HEK293T (cell line): Measurements from ENCODE around the gene TTC33.
"Not testable (repeated sequence)": the region's sequence is repeated elsewhere in the genome, so short reads cannot be mapped to it uniquely, and the experiment has no call there.

ENCODE experiments used
- CTCF ChIA-PET: fragments of 350-600 bp; formaldehyde crosslinking; extraction: SDS; loops from one replicate; lab custom pipeline; 2021; ENCODE audit warnings: antibody characterized with exemption, inconsistent platforms; lab: Yijun Ruan, JAX
- POLR2A ChIA-PET: fragments of 350-600 bp; formaldehyde crosslinking; extraction: SDS; loops from one replicate; lab custom pipeline; 2020; ENCODE audit warnings: antibody characterized with exemption, inconsistent platforms; lab: Yijun Ruan, JAX
- DNase-seq: peaks from one replicate; pipeline ENCODE4 v3.0.0; 2012; ENCODE audit warnings: mixed read lengths; ENCODE audit errors: extremely low spot score
- ARNT ChIP-seq: fragments of 450-650 bp; IDR thresholded peaks from 2 replicates; pipeline ENCODE4 v1.6.1; 2017; ENCODE audit warnings: mild to moderate bottlenecking
- BHLHE40 ChIP-seq: fragments of 450-650 bp; IDR thresholded peaks from 2 replicates; pipeline ENCODE4 v1.6.1; 2016; ENCODE audit warnings: mild to moderate bottlenecking, moderate library complexity, borderline replicate concordance
- CTBP1 ChIP-seq: fragments of 450-650 bp; IDR thresholded peaks from 2 replicates; pipeline ENCODE4 v1.6.1; 2016; ENCODE audit warnings: borderline replicate concordance
- ELF4 ChIP-seq: fragments of 450-650 bp; IDR thresholded peaks from 2 replicates; pipeline ENCODE4 v1.6.1; 2017; ENCODE audit warnings: antibody characterized with exemption
- FOXA1 ChIP-seq: fragments of 450-650 bp; IDR thresholded peaks from 2 replicates; pipeline ENCODE4 v1.6.1; 2016; ENCODE audit warnings: mild to moderate bottlenecking
- FOXK2 ChIP-seq: fragments of 450-650 bp; IDR thresholded peaks from 2 replicates; pipeline ENCODE4 v1.6.1; 2016; ENCODE audit warnings: mild to moderate bottlenecking
- FOXM1 ChIP-seq: fragments of 450-650 bp; IDR thresholded peaks from 2 replicates; pipeline ENCODE4 v1.6.1; 2017; ENCODE audit warnings: mild to moderate bottlenecking, borderline replicate concordance
- HDGF ChIP-seq: fragments of 450-650 bp; IDR thresholded peaks from 2 replicates; pipeline ENCODE4 v1.6.1; 2017; ENCODE audit warnings: antibody characterized with exemption, borderline replicate concordance
- L3MBTL2 ChIP-seq: fragments of 450-650 bp; conservative IDR thresholded peaks from 2 replicates; pipeline ENCODE4 v1.6.1; 2016; ENCODE audit warnings: mild to moderate bottlenecking
- LEF1 ChIP-seq: fragments of 450-650 bp; IDR thresholded peaks from 2 replicates; pipeline ENCODE4 v1.6.1; 2017; ENCODE audit warnings: mild to moderate bottlenecking, borderline replicate concordance
- NFRKB ChIP-seq: fragments of 450-650 bp; IDR thresholded peaks from 2 replicates; pipeline ENCODE4 v1.6.1; 2016; ENCODE audit warnings: mild to moderate bottlenecking, moderate library complexity
- PKNOX1 ChIP-seq: fragments of 450-650 bp; IDR thresholded peaks from 2 replicates; pipeline ENCODE4 v1.6.1; 2016
- SP1 ChIP-seq: fragments of 450-650 bp; IDR thresholded peaks from 2 replicates; pipeline ENCODE4 v1.6.1; 2017
- SUZ12 ChIP-seq: fragments of 450-650 bp; IDR thresholded peaks from 2 replicates; pipeline ENCODE4 v1.6.1; 2016; ENCODE audit warnings: mild to moderate bottlenecking
- TARDBP ChIP-seq: fragments of 450-650 bp; IDR thresholded peaks from 2 replicates; pipeline ENCODE4 v1.6.1; 2016
- ZNF384 ChIP-seq: fragments of 450-650 bp; IDR thresholded peaks from 2 replicates; pipeline ENCODE4 v1.6.1; 2016

TTC33 gene

DNA sequence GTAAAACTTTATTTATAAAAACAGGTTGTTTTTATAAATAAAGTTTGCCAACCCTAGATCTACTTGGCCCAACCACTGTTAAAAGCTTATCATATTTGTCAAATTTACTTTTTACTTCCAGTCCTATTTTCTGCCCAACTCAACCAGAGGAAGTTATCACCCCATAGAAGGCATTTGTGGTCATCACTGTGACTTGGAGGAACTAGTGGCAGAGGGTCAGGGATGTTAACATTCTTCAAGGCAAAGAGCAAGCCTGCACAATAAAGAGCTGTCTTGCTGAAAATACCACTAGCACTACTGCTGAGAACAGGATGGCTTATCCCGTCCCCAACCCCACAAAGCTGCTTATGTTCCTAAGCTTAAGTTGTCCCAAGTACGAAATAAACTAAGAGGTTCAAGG lies 22.3 kb downstream of the TTC33 start:
- POLR2A ChIA-PET = no interaction called here
- TF ChIP-seq FOXK2 (no peak), ELF4 (no peak), HDGF (no peak), FOXA1 (no peak), ARNT (no peak), NFRKB (no peak), SUZ12 (no peak), L3MBTL2 (no peak), SP1 (no peak), FOXM1 (no peak), CTBP1 (no peak), LEF1 (no peak), PKNOX1 (no peak), TARDBP (no peak), BHLHE40 (no peak)
- no peak for DNase-seq
- CTCF ChIA-PET = interaction anchor here (0.6 kb wide), 1 partner anchor 11 kb away, joined by 5 read pairs; no protein-coding TSS in a partner anchor

DNA sequence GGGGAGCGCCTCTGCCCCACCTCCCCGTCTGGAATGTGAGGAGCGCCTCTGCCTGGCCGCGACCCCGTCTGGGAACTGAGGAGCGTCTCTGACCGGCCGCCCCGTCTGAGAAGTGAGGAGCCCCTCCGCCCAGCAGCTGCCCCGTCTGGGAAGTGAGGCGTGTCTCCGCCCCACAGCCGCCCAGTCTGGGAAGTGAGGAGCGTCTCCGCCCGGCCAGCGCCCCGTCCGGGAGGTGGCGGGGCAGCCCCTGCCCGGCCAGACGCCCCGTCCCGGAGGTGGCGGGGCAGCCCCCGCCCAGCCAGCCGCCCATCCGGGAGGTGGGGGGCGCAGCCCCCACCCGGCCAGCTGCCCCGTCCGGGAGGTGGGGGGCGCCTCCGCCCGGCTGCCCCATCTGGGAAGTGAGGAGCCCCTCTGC lies 33.3 kb downstream of the TTC33 start:
- POLR2A ChIA-PET, DNase-seq, CTCF ChIA-PET: not testable (repeated sequence)

GRCh38 chr5:40720069-40720468 lies 35.7 kb downstream of the TTC33 start:
- ChIA-PET POLR2A (interaction anchor here (0.6 kb wide), 1 partner anchor 50 kb away, joined by 3 read pairs; no protein-coding TSS in a partner anchor), CTCF (no interaction called here)
- TF ChIP-seq L3MBTL2 = no peak
- no peak for TF ChIP-seq ZNF384
- no peak for TF ChIP-seq NFRKB
- DNase-seq = no peak

- DNase-seq = no peak
- CTCF ChIA-PET = interaction anchor here (0.7 kb wide), 1 partner anchor 162 kb away, joined by 7 read pairs; no protein-coding TSS in a partner anchor
- POLR2A ChIA-PET = no interaction called here
- TF ChIP-seq SUZ12 = no peak
- TF ChIP-seq ZNF384 = no peak
- no peak for TF ChIP-seq ARNT
Observed at GRCh38 chr5:40717281-40717680, 38.5 kb downstream of the TTC33 start.

- no peak for DNase-seq
- POLR2A ChIA-PET = no interaction called here
- TF ChIP-seq NFRKB (no peak), LEF1 (no peak), ELF4 (no peak), ZNF384 (no peak)
- CTCF ChIA-PET = no interaction called here
Observed at GRCh38 chr5:40716590-40716989, 39.2 kb downstream of the TTC33 start.

- DNase-seq = no peak
- TF ChIP-seq LEF1 (no peak), ZNF384 (no peak), ARNT (no peak), SP1 (no peak), FOXK2 (no peak), L3MBTL2 (no peak), TARDBP (no peak), PKNOX1 (no peak), NFRKB (no peak), BHLHE40 (no peak)
- POLR2A ChIA-PET = interaction anchor here (0.6 kb wide), 1 partner anchor 354 kb away, joined by 3 read pairs; no protein-coding TSS in a partner anchor
- CTCF ChIA-PET = no interaction called here
Observed at GRCh38 chr5:40716000-40716399, 39.8 kb downstream of the TTC33 start.

DNA sequence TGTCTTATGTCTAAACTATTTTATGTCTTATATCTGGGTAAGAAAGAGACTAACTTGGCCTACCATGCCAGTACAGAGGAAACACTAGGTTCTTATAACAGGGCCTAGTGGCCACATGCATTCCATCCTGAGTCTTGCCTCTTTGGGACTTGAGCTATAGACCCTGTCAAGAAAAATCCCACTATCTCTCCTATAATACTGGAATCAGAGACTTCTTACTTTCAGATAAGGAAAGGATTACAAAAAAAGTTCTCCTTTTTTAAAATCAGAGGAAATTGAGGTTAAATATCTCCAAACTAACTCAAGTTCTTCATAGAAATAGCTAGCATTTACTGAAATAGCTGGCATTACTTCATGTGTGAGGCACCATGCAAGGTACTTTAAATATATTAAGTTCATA lies 41.8 kb downstream of the TTC33 start:
- TF ChIP-seq ZNF384 (no peak), LEF1 (no peak), FOXM1 (no peak), PKNOX1 (no peak), ARNT (no peak), L3MBTL2 (no peak), CTBP1 (no peak), TARDBP (no peak), HDGF (no peak), NFRKB (no peak), ELF4 (no peak)
- CTCF ChIA-PET = no interaction called here
- POLR2A ChIA-PET = no interaction called here

DNA sequence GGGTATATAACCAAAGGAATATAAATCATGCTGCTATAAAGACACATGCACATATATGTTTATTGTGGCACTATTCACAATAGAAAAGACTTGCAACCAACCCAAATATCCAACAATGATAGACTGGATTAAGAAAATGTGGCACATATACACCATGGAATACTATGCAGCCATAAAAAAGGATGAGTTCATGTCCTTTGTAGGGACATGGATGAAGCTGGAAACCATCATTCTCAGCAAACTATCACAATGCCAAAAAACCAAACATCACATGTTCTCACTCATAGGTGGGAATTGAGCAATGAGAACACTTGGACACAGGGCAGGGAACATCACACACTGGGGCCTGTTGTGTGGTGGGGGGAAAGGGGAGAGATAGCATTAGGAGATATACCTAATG lies 45.2 kb downstream of the TTC33 start:
- POLR2A ChIA-PET, CTCF ChIA-PET, DNase-seq: not testable (repeated sequence)

More for the DNA sequence above, 41.8 kb downstream of the TTC33 start:
- DNase-seq = no peak

- DNase-seq, POLR2A ChIA-PET, CTCF ChIA-PET: not testable (repeated sequence)
Observed at GRCh38 chr5:40705484-40705883, 50.3 kb downstream of the TTC33 start.

DNA sequence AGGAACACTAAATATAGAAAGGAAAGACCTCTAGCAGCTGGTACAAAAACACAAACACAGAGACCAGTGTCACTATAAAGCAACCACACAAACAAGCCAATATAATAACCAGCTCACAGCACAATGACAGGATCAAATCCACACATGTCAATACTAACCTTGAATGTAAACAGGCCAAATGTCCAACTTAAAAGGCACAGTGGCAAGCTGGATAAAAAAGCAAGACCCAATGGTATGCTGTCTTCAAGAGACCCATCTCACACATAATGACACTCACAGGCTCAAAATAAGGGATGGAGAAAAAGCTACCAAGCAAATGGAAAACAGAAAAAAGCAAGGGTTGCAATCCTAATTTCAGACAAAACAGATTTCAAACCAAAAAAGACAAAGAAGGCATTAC lies 53.7 kb downstream of the TTC33 start:
- CTCF ChIA-PET, POLR2A ChIA-PET, DNase-seq: not testable (repeated sequence)
